ENCODE results near the gene CDHR2.

Gene CDHR2

DNA sequence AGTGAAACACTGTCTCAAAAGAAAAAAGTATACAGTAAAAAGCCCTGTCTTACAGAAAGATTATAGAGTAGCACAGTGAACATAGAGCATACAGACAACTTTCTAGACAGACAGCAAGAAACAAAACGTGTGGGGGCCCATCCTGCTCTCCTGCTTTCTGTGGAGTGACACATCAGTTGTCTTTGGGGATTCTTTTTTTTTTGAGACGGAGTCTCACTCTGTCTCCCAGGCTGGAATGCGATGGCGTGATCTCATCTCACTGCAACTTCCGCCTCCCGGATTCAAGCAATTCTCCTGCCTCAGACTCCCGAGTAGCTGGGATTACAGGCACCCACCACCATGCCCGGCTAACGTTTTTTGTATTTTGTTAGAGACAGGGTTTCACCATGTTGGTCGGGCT, 14.9 kb downstream of the CDHR2 start:
- in situ Hi-C loops (cut with MboI; ENCODE audit: low sequenced_read_pairs, unreplicated experiment) = no loop called here
- no peak for DNase-seq (ENCODE audit: low spot score)
- TF ChIP-seq, protein P1, sequence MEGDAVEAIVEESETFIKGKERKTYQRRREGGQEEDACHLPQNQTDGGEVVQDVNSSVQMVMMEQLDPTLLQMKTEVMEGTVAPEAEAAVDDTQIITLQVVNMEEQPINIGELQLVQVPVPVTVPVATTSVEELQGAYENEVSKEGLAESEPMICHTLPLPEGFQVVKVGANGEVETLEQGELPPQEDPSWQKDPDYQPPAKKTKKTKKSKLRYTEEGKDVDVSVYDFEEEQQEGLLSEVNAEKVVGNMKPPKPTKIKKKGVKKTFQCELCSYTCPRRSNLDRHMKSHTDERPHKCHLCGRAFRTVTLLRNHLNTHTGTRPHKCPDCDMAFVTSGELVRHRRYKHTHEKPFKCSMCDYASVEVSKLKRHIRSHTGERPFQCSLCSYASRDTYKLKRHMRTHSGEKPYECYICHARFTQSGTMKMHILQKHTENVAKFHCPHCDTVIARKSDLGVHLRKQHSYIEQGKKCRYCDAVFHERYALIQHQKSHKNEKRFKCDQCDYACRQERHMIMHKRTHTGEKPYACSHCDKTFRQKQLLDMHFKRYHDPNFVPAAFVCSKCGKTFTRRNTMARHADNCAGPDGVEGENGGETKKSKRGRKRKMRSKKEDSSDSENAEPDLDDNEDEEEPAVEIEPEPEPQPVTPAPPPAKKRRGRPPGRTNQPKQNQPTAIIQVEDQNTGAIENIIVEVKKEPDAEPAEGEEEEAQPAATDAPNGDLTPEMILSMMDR (IDR thresholded peaks at IDR 0.05; ENCODE audit: borderline replicate concordance, control extremely low read depth, extremely low read depth, insufficient read depth, missing control alignments) = no peak

DNA sequence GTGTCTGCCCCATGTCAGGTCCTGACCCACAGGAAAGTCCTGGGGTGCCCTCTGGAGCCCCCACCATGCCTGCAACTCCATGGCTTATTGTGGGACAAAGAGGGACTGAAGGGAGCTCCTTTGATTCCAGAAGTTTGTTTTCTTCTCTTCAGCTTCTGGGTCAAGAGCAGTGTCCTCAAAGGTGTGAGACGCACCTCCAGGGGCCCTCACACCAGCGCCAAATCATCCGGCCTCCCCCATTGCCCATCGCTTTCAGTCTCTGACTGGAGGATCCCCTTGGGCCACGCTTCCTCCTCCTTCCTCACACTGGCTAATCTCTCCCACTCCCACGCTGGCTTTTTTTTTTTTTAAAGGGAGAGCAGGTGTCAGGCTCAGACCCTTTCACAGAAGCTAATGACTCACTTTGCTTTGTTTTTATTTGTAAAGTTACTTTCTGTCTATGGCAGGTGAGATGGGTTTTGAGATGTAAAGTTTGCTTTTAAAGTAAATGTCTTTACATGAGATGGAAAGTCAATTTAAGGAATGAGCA, 16.7 kb downstream of the CDHR2 start:
- in situ Hi-C loops (cut with MboI; ENCODE audit: low sequenced_read_pairs, unreplicated experiment) = no loop called here

DNA sequence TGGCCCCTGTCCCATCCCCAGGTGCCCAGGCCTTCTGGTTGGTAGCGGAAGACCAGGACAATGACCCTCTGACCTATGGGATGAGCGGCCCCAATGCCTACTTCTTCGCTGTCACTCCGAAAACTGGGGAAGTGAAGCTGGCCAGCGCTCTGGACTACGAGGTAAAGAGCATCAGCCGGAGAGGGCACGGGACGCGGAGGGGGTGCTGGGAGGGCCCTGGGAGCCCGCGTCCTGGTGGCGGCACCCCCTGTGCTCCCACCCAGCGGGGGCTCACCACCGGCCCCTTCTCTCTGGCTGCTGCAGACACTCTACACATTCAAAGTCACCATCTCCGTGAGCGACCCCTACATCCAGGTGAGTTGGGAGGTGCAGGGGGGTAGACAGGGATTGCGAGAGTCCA, 19.5 kb downstream of the CDHR2 start:
- in situ Hi-C loops (cut with MboI; ENCODE audit: low sequenced_read_pairs, unreplicated experiment) = no loop called here
- DNase-seq (ENCODE audit: low spot score) = no peak
- TF ChIP-seq, protein P1 (IDR thresholded peaks at IDR 0.05; ENCODE audit: borderline replicate concordance, control extremely low read depth, extremely low read depth, insufficient read depth, missing control alignments) = no peak

More for the DNA sequence above, 16.7 kb downstream of the CDHR2 start:
- no peak for DNase-seq (ENCODE audit: low spot score)
- TF ChIP-seq, protein P1 (IDR thresholded peaks at IDR 0.05; ENCODE audit: borderline replicate concordance, control extremely low read depth, extremely low read depth, insufficient read depth, missing control alignments) = no peak

DNA sequence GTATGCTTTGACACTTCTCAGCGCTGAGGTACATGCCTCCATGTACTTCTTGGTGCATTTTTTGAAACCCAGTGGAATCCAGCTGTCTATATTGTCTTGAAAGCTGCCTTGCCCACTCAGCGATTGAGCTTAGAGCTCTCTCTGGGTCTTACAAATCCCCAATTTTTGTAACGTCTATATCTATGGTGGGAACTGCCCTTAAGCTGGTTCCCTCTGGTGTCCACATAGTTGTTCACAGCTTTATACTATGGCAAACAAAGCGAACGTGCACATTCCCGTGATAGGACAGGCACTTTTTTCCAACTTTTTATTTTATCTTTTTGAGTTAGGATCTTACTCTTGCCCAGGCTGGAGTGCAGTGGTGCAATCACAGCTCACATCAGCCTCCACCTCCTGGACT, 20.9 kb downstream of the CDHR2 start:
- no peak for DNase-seq (ENCODE audit: low spot score)
- TF ChIP-seq, protein P1 (IDR thresholded peaks at IDR 0.05; ENCODE audit: borderline replicate concordance, control extremely low read depth, extremely low read depth, insufficient read depth, missing control alignments) = no peak
- in situ Hi-C loops (cut with MboI; ENCODE audit: low sequenced_read_pairs, unreplicated experiment) = no loop called here

DNA sequence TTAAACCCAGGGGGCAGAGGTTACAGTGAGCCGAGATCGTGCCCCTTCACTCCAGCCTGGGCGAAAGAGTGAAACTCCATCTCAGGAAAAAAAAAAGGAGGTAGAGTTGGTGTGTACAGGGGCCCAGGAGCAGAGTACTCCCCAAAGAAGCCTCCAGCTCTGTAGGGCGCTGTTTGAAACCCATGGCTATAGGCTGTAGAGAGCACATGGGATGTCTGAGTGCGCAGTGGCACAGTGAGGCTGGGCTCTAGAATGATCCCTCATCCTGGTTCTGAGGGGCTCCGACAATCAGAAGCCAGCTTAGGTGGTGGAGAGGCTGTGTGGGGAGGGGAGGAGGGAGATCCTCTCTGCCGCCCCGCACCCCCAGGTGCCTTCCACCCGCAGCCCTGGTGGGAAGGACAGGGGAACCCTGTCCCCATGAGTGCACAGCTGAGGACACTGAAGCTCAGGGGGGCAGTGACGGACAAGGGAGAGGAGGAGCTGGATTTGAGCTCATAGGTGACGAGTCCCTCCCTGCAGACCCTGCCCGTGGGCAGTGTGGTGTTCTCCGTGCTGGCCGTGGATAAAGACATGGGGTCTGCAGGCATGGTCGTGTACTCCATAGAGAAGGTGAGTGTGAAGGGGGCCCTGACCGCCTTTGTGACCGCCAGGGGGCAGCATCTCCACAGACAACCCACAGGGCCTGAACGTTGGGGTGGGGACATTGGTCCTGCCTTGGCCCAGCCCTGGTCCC, 24.6 kb downstream of the CDHR2 start:
- DNase-seq (ENCODE audit: low spot score) = peak; percentile 92
- TF ChIP-seq, protein P1 (IDR thresholded peaks at IDR 0.05; ENCODE audit: borderline replicate concordance, control extremely low read depth, extremely low read depth, insufficient read depth, missing control alignments) = peak; percentile 83
- in situ Hi-C loops (cut with MboI; ENCODE audit: low sequenced_read_pairs, unreplicated experiment) = no loop called here

DNA sequence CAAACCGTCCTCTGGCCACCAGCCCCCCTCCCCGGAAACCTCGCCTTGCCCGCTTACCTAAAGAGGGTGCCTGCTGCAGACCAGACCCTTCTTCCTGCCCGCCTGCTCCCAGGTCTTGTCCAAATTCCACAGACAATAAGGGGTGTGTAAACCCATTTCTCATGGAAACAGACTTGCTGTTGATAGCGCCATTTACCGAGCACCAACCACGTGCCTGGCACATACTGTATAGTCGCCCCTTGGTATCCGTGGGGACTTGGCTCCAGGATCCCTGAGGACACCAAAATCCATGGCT, 25.1 kb downstream of the CDHR2 start:
- TF ChIP-seq, protein P1 (IDR thresholded peaks at IDR 0.05; ENCODE audit: borderline replicate concordance, control extremely low read depth, extremely low read depth, insufficient read depth, missing control alignments) = no peak
- in situ Hi-C loops (cut with MboI; ENCODE audit: low sequenced_read_pairs, unreplicated experiment) = no loop called here
- DNase-seq (ENCODE audit: low spot score) = no peak

Data from GM13976 (cell line).